GM10248 (cell line): ENCODE results near the gene CDYL.

Experiments used
- CTCF ChIA-PET: fragments of 300-600 bp; sonication (Branson Sonifier 250); formaldehyde crosslinking; extraction: SDS; loops from one replicate; lab custom pipeline; 2021; ENCODE audit warnings: antibody characterized with exemption; lab: Yijun Ruan, JAX
- POLR2A ChIA-PET: fragments of 350-650 bp; sonication (Branson Sonifier 250); formaldehyde crosslinking; extraction: SDS; loops from one replicate; lab custom pipeline; 2020; ENCODE audit warnings: antibody characterized with exemption; lab: Yijun Ruan, JAX
- DNase-seq: peaks from one replicate; pipeline ENCODE4 v3.0.0; 2012; ENCODE audit errors: extremely low spot score
- CTCF ChIP-seq: IDR thresholded peaks from 2 replicates; pipeline ENCODE4 v1.5.1; 2012; ENCODE audit warnings: mild to moderate bottlenecking, low read depth; ENCODE audit errors: extremely low read depth, missing control alignments, control extremely low read depth

CDYL gene

DNA sequence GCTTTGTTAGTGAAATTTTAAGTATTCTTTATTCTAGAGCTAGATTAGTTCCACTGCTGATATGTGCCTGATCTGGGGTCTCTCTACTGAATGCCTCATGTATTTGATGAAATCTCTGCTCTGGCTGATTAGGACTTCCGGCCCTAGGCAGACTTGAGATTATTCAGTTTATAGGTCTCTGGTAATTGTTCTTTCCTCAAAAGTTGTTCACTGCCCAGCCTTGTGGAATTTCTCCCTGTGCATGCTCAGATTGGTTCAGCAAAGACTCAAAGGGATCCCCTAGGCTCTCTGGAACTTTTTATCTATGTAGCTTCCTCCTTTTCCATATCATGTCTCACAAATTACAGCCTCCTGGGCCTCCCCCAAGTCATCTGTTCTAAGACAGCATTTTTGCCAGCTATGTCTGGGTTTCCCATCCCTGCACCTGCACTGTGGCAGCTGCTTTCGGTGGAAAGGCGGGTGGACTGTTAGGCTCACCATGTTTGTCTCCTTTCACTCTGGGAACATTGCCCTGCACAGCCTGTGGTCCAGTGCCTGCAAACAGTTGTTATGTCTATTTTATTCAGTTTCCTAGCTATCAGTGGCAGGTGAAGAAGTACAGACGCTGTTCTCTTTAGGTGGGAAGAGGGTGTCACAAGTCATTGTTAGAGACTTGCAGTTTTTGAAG lies 154.0 kb downstream of the CDYL start:
- CTCF ChIA-PET, result interaction anchor here (1.3 to 2.0 kb wide), 3 partner anchors 9 to 14 kb away, joined by 4 to 7 read pairs (median 6); no protein-coding TSS in a partner anchor
- DNase-seq, result no peak
- no peak for TF ChIP-seq CTCF
- POLR2A ChIA-PET, result no interaction called here

DNA sequence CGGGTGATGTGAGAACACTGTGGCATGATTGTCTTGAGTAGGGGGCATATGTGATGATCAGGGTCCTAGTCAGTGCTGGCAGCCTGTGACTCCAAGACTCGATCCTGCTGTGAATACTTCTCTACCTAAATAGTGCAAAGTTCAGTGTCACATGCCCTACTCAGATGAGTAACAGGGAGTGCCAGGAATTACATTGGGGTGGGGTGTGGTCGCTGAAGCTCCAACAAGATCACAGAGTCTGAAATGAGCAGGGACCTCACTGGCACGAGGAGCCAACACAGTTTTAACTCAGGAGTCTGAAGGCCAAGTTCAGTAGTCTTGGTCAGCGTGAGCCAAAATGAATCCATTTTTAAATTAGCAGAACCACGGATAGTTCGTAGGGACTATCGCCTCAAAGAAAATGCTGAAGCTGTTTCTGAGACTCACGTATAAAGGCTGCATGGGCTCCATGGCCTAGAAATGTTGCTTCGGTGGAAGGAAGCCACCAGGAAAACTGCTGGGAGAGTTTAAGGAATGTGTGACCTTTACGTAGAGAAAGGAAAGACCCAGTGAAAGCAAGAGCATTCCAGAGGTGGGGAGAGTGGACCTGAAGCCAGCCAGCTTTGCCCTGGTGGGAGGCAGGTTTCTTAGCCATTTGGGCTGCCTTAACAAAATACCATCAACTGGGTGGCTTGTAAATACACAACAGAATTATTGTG lies 155.5 kb downstream of the CDYL start:
- ChIA-PET POLR2A (interaction anchor here (1.0 kb wide), 1 partner anchor 154 kb away, joined by 4 read pairs; no protein-coding TSS in a partner anchor), CTCF (interaction anchor here (1.3 kb wide), 1 partner anchor 11 kb away, joined by 4 read pairs; no protein-coding TSS in a partner anchor)
- TF ChIP-seq CTCF, result no peak
- DNase-seq, result no peak

DNA sequence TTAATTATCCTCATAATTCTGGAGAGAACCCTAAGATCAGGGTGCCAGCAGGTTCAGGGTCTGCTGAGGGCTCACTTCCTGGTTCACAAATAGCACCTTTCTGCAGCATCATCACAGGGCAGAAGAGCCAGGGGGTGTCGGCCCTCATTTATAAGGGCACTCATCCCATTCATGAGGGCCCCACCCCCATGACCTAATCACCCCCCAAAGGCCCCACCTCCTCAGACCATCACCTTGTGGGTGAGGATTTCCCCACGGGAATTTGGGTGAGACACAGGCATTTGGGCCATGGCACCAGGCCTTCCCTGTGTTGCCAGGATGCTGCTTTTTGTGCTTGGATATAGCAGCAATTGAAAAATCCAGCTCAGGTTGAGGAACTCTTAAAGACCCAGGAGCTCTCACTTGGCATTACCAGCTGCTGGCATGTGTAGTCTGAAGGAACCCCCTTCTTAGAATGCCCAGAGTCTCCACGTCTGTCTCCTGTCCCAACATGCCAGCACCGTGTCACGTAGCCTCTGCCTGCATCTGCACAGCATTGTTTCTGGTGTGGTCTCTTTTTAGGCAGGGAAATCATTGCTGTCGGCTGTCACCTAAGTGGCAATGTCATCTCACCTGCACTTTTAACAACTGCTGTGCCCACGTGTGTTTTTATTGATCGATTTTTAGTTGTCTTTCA lies 156.2 kb downstream of the CDYL start:
- CTCF ChIA-PET, result interaction anchor here (1.3 kb wide), 1 partner anchor 10 kb away, joined by 4 read pairs; no protein-coding TSS in a partner anchor
- DNase-seq, result no peak
- no peak for TF ChIP-seq CTCF
- POLR2A ChIA-PET, result no interaction called here

DNA sequence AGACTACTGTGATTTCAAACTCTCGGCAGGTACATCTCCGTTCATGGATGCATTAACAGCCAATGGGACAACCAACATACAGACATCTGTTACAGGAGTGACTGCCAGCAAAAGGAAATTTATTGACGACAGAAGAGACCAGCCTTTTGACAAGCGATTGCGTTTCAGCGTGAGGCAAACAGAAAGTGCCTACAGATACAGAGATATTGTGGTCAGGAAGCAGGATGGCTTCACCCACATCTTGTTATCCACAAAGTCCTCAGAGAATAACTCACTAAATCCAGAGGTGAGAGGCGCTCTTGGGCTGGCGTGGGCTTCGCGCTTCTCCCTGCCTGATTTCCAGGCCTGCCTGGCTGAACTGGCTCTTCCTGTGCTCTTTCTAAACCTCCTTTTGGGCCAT lies 159.3 kb downstream of the CDYL start:
- no peak for TF ChIP-seq CTCF
- no peak for DNase-seq
- ChIA-PET CTCF (interaction anchor here (0.9 to 1.6 kb wide), 4 partner anchors 15 to 914 kb away, joined by 3 to 4 read pairs (median 4); no protein-coding TSS in a partner anchor), POLR2A (no interaction called here)

DNA sequence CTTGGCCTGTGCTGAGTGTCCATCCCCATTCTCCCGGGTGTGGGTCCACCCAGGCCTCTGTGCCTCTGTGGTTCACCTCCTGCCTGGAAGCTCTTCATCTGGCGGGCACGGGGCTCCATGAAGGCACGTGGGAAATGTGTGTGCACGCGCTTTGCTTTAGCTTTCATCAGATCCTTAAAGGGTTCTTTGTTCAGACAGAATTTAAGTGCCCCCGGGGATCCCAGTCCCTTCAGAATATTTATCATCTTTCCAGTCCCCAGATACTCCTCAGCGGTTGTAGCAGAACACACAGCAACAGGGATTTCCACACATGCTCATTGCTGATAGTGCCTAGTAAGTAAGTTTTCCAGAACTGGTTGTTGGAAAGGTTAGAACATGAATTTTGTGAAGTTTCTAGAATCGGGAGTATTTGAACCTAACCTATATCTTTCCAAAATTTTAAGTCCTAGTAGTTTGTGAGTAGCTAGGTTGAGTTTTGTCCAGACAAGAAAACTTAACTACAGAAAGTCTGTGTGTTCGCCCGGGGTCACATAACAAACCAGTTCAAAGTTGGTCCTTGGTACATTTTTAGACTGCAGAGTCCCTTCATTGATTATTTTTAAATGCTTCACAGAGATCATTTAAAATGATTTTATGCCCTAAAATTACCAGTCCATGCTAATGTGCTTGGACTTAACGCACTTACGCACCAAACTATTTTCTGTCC lies 159.9 kb downstream of the CDYL start:
- no peak for DNase-seq
- no peak for TF ChIP-seq CTCF
- CTCF ChIA-PET, result interaction anchor here (0.6 to 1.6 kb wide), 5 partner anchors 8 to 914 kb away, joined by 3 to 4 read pairs (median 3); no protein-coding TSS in a partner anchor
- POLR2A ChIA-PET, result no interaction called here

- peak; percentile 58 for DNase-seq
- peak; percentile 52 for TF ChIP-seq CTCF
- ChIA-PET CTCF (interaction anchor here (0.9 to 1.3 kb wide), 2 partner anchors 17 to 88 kb away, joined by 3 to 4 read pairs; no protein-coding TSS in a partner anchor), POLR2A (no interaction called here)
Measured at GRCh38 chr6:4936681-4937041, 160.5 kb downstream of the CDYL start.
